Measurements from ENCODE around the gene BMPR1B.
A peak's percentile ranks its signal among the peaks of the same experiment; 100 is the strongest.

BMPR1B gene

GRCh38 chr4:94722748-94723147 is 35.0 kb upstream of the BMPR1B start:
- TF ChIP-seq ZFX (IDR thresholded peaks at IDR 0.05; ENCODE audit: borderline replicate concordance) (no peak), CTCF (IDR thresholded peaks at IDR 0.05) (no peak)
- peak overlapping the region; percentile 65 for H3K27ac ChIP-seq

- peak overlapping the region; percentile 65 for H3K27ac ChIP-seq
- TF ChIP-seq ZFX (IDR thresholded peaks at IDR 0.05; ENCODE audit: borderline replicate concordance) (no peak), CTCF (IDR thresholded peaks at IDR 0.05) (no peak)
These were observed 33.6 kb upstream of the BMPR1B start for GRCh38 chr4:94724016-94724790.

- no peak overlapping the region for H3K27ac ChIP-seq
- TF ChIP-seq CTCF (IDR thresholded peaks at IDR 0.05): no peak
- no peak for TF ChIP-seq ZFX (IDR thresholded peaks at IDR 0.05; ENCODE audit: borderline replicate concordance)
These were observed 31.1 kb upstream of the BMPR1B start for GRCh38 chr4:94726524-94727123.

- TF ChIP-seq ZFX (IDR thresholded peaks at IDR 0.05; ENCODE audit: borderline replicate concordance) (no peak), CTCF (IDR thresholded peaks at IDR 0.05) (no peak)
- H3K27ac ChIP-seq: no peak overlapping the region
These were observed 29.5 kb upstream of the BMPR1B start for GRCh38 chr4:94728056-94728766.

GRCh38 chr4:94732358-94732698 is 25.4 kb upstream of the BMPR1B start:
- no peak for TF ChIP-seq CTCF (IDR thresholded peaks at IDR 0.05)
- no peak for TF ChIP-seq ZFX (IDR thresholded peaks at IDR 0.05; ENCODE audit: borderline replicate concordance)
- H3K27ac ChIP-seq: no peak overlapping the region

GRCh38 chr4:94739741-94740140 is 18.0 kb upstream of the BMPR1B start:
- H3K27ac ChIP-seq: no peak overlapping the region
- TF ChIP-seq ZFX (IDR thresholded peaks at IDR 0.05; ENCODE audit: borderline replicate concordance): no peak
- TF ChIP-seq CTCF (IDR thresholded peaks at IDR 0.05): no peak

GRCh38 chr4:94741304-94741703 is 16.5 kb upstream of the BMPR1B start:
- TF ChIP-seq ZFX (IDR thresholded peaks at IDR 0.05; ENCODE audit: borderline replicate concordance): no peak
- TF ChIP-seq CTCF (IDR thresholded peaks at IDR 0.05): no peak
- H3K27ac ChIP-seq: no peak overlapping the region
